OCI-LY1 (cell line): ENCODE results near the gene CT47B1.

Experiments used
- CTCF ChIP-seq: fragments of 200-600 bp; sonication (generic), shearing (Covaris generic); IDR thresholded peaks from 2 replicates; pipeline ENCODE4 v1.5.1; 2017; ENCODE audit warnings: mild to moderate bottlenecking, antibody characterized with exemption, low read length, moderate library complexity, mixed read lengths
- EZH2 ChIP-seq: fragments of 200-600 bp; sonication (generic), shearing (Covaris generic); IDR thresholded peaks from 2 replicates; pipeline ENCODE4 v1.8.0; 2017; ENCODE audit warnings: borderline replicate concordance, mixed run types, mild to moderate bottlenecking, antibody characterized with exemption, low read length, moderate library complexity, mixed read lengths

GRCh38 chrX:120874678-120875557 lies 748 bp downstream of the CT47B1 start:
- TF ChIP-seq CTCF: no peak
- no peak for TF ChIP-seq EZH2
